ENCODE measurements around the gene SMARCD2. TPM values are rescaled to one million over a fixed set of nuclear protein-coding genes. Genes with fewer than 3 reads are reported as not detected.

SMARCD2 gene
- polyA plus RNA-seq, 1 experiment, result 80.0 TPM

GRCh38 chr17:63834431-63835166 is 7.9 kb downstream of the SMARCD2 start:
- Histone ChIP-seq H3K4me3 (ENCODE audit: low read depth, low read length) (no peak overlapping the region), H3K27me3 (ENCODE audit: control insufficient read depth, insufficient read depth, low read length) (no peaks in the 10 kb centered on the region), H3K36me3 (ENCODE audit: control insufficient read depth, insufficient read depth, low read length) (peaks cover 52% of the 10 kb centered on the region)
- peak; percentile 34 for DNase-seq (ENCODE audit: low read depth)
- ChIA-PET POLR2A (no interaction called here), CTCF (interaction anchor here (0.6 to 1.4 kb wide), 8 partner anchors 8 to 217 kb away, joined by 3 to 5 read pairs (median 3); no protein-coding TSS in a partner anchor)
- TF ChIP-seq CTCF (IDR thresholded peaks at IDR 0.05; ENCODE audit: insufficient read depth, low read depth, low read length), result peak; percentile 80

GRCh38 chr17:63833741-63834373 is 8.6 kb downstream of the SMARCD2 start:
- POLR2A ChIA-PET, result no interaction called here
- no peaks in the 10 kb centered on the region for H3K27me3 ChIP-seq (ENCODE audit: control insufficient read depth, insufficient read depth, low read length)
- TF ChIP-seq CTCF (IDR thresholded peaks at IDR 0.05; ENCODE audit: insufficient read depth, low read depth, low read length), result no peak
- peaks cover 57% of the 10 kb centered on the region for H3K36me3 ChIP-seq (ENCODE audit: control insufficient read depth, insufficient read depth, low read length)
- DNase-seq (ENCODE audit: low read depth), result no peak
- CTCF ChIA-PET, result interaction anchor here (0.6 to 1.4 kb wide), 4 partner anchors 15 to 51 kb away, joined by 3 to 5 read pairs (median 3); no protein-coding TSS in a partner anchor
- H3K4me3 ChIP-seq (ENCODE audit: low read depth, low read length), result no peak overlapping the region

DNA sequence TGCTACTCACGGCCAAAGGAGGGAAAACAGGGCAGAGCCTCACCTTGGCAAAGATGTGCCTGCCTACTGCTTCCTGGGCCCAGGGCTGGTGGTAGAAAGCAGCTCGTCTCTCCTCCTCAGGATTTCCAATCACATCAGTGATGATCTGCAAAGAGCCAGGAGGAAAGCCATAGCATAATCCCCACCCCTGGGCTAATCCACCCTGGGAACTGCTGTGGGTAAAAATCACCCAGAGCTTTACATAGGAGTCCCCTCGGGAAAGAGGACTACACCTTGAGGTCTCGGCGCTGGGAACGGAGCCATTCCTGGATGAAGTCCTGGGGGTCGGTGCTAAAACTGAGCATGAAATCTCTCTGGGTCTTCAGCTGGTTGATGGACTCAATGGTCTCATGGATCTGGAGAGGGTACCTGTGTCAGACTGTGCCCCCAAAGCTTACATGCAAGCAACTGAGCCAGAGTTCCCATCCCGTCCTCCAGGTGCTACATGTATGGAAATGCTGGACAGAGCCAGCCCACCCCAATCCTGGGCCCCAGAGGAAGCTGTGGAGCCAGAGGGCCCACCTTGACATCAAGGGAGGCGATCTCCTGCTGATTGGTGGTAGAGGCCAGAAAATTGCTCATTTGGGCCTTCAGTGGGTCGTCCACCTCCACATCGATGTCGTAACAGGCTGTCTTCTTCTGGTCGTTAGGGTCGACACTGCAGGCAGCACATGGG is 9.3 kb downstream of the SMARCD2 start:
- POLR2A ChIA-PET, result no interaction called here
- peaks cover 57% of the 10 kb centered on the region for H3K36me3 ChIP-seq (ENCODE audit: control insufficient read depth, insufficient read depth, low read length)
- no peak for TF ChIP-seq CTCF (IDR thresholded peaks at IDR 0.05; ENCODE audit: insufficient read depth, low read depth, low read length)
- no peak overlapping the region for H3K4me3 ChIP-seq (ENCODE audit: low read depth, low read length)
- no peak for DNase-seq (ENCODE audit: low read depth)
- no peaks in the 10 kb centered on the region for H3K27me3 ChIP-seq (ENCODE audit: control insufficient read depth, insufficient read depth, low read length)
- CTCF ChIA-PET, result no interaction called here

- Histone ChIP-seq H3K4me3 (ENCODE audit: low read depth, low read length) (no peak overlapping the region), H3K27me3 (ENCODE audit: control insufficient read depth, insufficient read depth, low read length) (no peaks in the 10 kb centered on the region), H3K36me3 (ENCODE audit: control insufficient read depth, insufficient read depth, low read length) (peaks cover 57% of the 10 kb centered on the region)
- CTCF ChIA-PET, result no interaction called here
- no peak for TF ChIP-seq CTCF (IDR thresholded peaks at IDR 0.05; ENCODE audit: insufficient read depth, low read depth, low read length)
- no peak for DNase-seq (ENCODE audit: low read depth)
- POLR2A ChIA-PET, result no interaction called here
These were observed 10.0 kb downstream of the SMARCD2 start for GRCh38 chr17:63832455-63832854.

GRCh38 chr17:63832014-63832413 is 10.5 kb downstream of the SMARCD2 start:
- H3K27me3 ChIP-seq (ENCODE audit: control insufficient read depth, insufficient read depth, low read length), result no peaks in the 10 kb centered on the region
- ChIA-PET CTCF (no interaction called here), POLR2A (no interaction called here)
- no peak for DNase-seq (ENCODE audit: low read depth)
- no peak for TF ChIP-seq CTCF (IDR thresholded peaks at IDR 0.05; ENCODE audit: insufficient read depth, low read depth, low read length)
- H3K4me3 ChIP-seq (ENCODE audit: low read depth, low read length), result no peak overlapping the region
- peaks cover 57% of the 10 kb centered on the region for H3K36me3 ChIP-seq (ENCODE audit: control insufficient read depth, insufficient read depth, low read length)

Measured in BJ (cell line).